IMR-90 (cell line): ENCODE measurements around the gene AXIN1. TPM values are rescaled to one million over a fixed set of nuclear protein-coding genes. Genes with fewer than 3 reads are reported as not detected.

ENCODE experiments used
- ATAC-seq: fragments of 200-7000 bp; cut with Tn5 transposase; 2 replicates; pipeline ENCODE4 v1.9.1; 2020; ENCODE audit warnings: low read depth, mild to moderate bottlenecking, moderate library complexity
- BruUV-seq: library from RNA; stranded (reverse); fragments of 400-500 nt; replicated peaks from 2 replicates; lab custom pipeline; 2021; lab: Mats Ljungman, UMichigan
- CTCF ChIA-PET: fragments of 300-600 bp; formaldehyde crosslinking; extraction: SDS; loops from one replicate; lab custom pipeline; 2021; ENCODE audit warnings: antibody characterized with exemption; lab: Yijun Ruan, JAX
- POLR2A ChIA-PET: fragments of 300-600 bp; sonication (Branson Sonifier 250); formaldehyde crosslinking; loops from one replicate; lab custom pipeline; 2022; ENCODE audit warnings: antibody characterized with exemption; ENCODE audit not compliant: unreplicated experiment; lab: Charles Lee
- DNase-seq: peaks from one replicate; pipeline ENCODE4 v3.0.0; 2013
- H2AFZ ChIP-seq: replicated peaks from 2 replicates; pipeline ENCODE3; 2013; ENCODE audit warnings: low read length, mild to moderate bottlenecking; ENCODE audit not compliant: poor library complexity
- H2AK5ac ChIP-seq: 2 replicates; pipeline ENCODE4 v1.6.1; 2013; ENCODE audit warnings: low read depth, low read length, inconsistent platforms
- H2AK9ac ChIP-seq: replicated peaks from 2 replicates; pipeline ENCODE3; 2013; ENCODE audit warnings: mild to moderate bottlenecking, low read depth, low read length, moderate library complexity; ENCODE audit not compliant: poor library complexity
- H2BK120ac ChIP-seq: 2 replicates; pipeline ENCODE4 v1.6.1; 2013; ENCODE audit warnings: low read depth, low read length, inconsistent platforms
- H2BK15ac ChIP-seq: 3 replicates; pipeline ENCODE4 v1.6.1; 2013; ENCODE audit warnings: low read depth, low read length, inconsistent platforms
- H2BK20ac ChIP-seq: 2 replicates; pipeline ENCODE4 v1.6.1; 2013; ENCODE audit warnings: low read depth, mild to moderate bottlenecking, inconsistent platforms, low read length, moderate library complexity
- H2BK5ac ChIP-seq: 2 replicates; pipeline ENCODE4 v1.6.1; 2013; ENCODE audit warnings: mild to moderate bottlenecking, low read depth, low read length, inconsistent platforms; ENCODE audit not compliant: poor library complexity, severe bottlenecking
- H3K14ac ChIP-seq: replicated peaks from 2 replicates; pipeline ENCODE4 v1.6.1; 2013; ENCODE audit warnings: low read depth, low read length, inconsistent platforms
- H3K18ac ChIP-seq: 2 replicates; pipeline ENCODE4 v1.6.1; 2013; ENCODE audit warnings: low read depth, low read length, control low read depth
- H3K23ac ChIP-seq: 2 replicates; pipeline ENCODE4 v1.6.1; 2013; ENCODE audit warnings: low read depth, low read length, inconsistent platforms
- H3K27ac ChIP-seq: 2 replicates; pipeline ENCODE4 v1.5.1; 2013; ENCODE audit warnings: mild to moderate bottlenecking, control low read depth, low read length; ENCODE audit not compliant: insufficient read depth
- H3K27me3 ChIP-seq: 2 replicates; pipeline ENCODE4 v1.6.1; 2013; ENCODE audit warnings: low read length; ENCODE audit not compliant: control insufficient read depth, insufficient read depth
- H3K36me3 ChIP-seq: 2 replicates; pipeline ENCODE4 v1.6.1; 2013; ENCODE audit warnings: low read length, mixed read lengths; ENCODE audit not compliant: control insufficient read depth, insufficient read depth
- H3K4ac ChIP-seq: 2 replicates; pipeline ENCODE4 v1.6.1; 2013; ENCODE audit warnings: low read depth, low read length, inconsistent platforms
- H3K4me1 ChIP-seq: 2 replicates; pipeline ENCODE4 v1.6.1; 2013; ENCODE audit warnings: low read length, mixed read lengths; ENCODE audit not compliant: control insufficient read depth, insufficient read depth
- H3K4me2 ChIP-seq: 2 replicates; pipeline ENCODE4 v1.6.1; 2013; ENCODE audit warnings: low read depth, mild to moderate bottlenecking, control low read depth, low read length, moderate library complexity
- H3K4me3 ChIP-seq: 2 replicates; pipeline ENCODE4 v1.5.1; 2013; ENCODE audit warnings: low read depth, mild to moderate bottlenecking, control low read depth, low read length, moderate library complexity; ENCODE audit not compliant: insufficient read depth
- H3K56ac ChIP-seq: 2 replicates; pipeline ENCODE4 v1.6.1; 2013; ENCODE audit warnings: low read length, inconsistent platforms; ENCODE audit not compliant: insufficient read depth; ENCODE audit errors: extremely low read depth
- H3K79me1 ChIP-seq, 2 experiments: 2 replicates each; pipeline ENCODE4 v1.6.1; 2013; ENCODE audit warnings: low read length in 2 of 2, inconsistent platforms in 1 of 2, low read depth in 1 of 2
- H3K9ac ChIP-seq: 2 replicates; pipeline ENCODE4 v1.6.1; 2013; ENCODE audit warnings: low read depth, low read length, control low read depth
- H3K9me1 ChIP-seq: 2 replicates; pipeline ENCODE4 v1.6.1; 2013; ENCODE audit warnings: low read length, inconsistent platforms; ENCODE audit not compliant: insufficient read depth
- H3K9me3 ChIP-seq: 2 replicates; pipeline ENCODE4 v1.6.1; 2013; ENCODE audit warnings: low read length; ENCODE audit not compliant: control insufficient read depth, insufficient read depth
- H4K20me1 ChIP-seq: 2 replicates; pipeline ENCODE4 v1.6.1; 2013; ENCODE audit warnings: low read length, inconsistent platforms; ENCODE audit not compliant: insufficient read depth
- H4K5ac ChIP-seq: 2 replicates; pipeline ENCODE4 v1.6.1; 2013; ENCODE audit warnings: mild to moderate bottlenecking, low read depth, low read length, control low read depth
- H4K8ac ChIP-seq, 2 experiments: 2 replicates each; pipeline ENCODE4 v1.6.1; 2013; ENCODE audit warnings: low read depth in 2 of 2, low read length in 2 of 2, control low read depth in 1 of 2, inconsistent platforms in 1 of 2
- H4K91ac ChIP-seq: 2 replicates; pipeline ENCODE4 v1.6.1; 2013; ENCODE audit warnings: low read depth, low read length, inconsistent platforms; ENCODE audit not compliant: insufficient read depth
- BHLHE40 ChIP-seq: fragments of 150-350 bp; IDR thresholded peaks from 2 replicates; pipeline ENCODE4 v1.6.1; 2016; ENCODE audit warnings: mild to moderate bottlenecking, low read depth, low read length
- CEBPB ChIP-seq: IDR thresholded peaks from 2 replicates; pipeline ENCODE4 v1.6.1; 2012; ENCODE audit warnings: low read depth, low read length, improper control_type of control experiment
- CHD1 ChIP-seq: IDR thresholded peaks from 2 replicates; pipeline ENCODE4 v1.6.1; 2012; ENCODE audit warnings: low read depth, low read length, improper control_type of control experiment
- CTCF ChIP-seq: conservative IDR thresholded peaks from 2 replicates; pipeline ENCODE4 v1.5.1; 2012; ENCODE audit warnings: mild to moderate bottlenecking, low read depth, low read length, improper control_type of control experiment
- ELK1 ChIP-seq: fragments of 150-350 bp; IDR thresholded peaks from 2 replicates; pipeline ENCODE4 v1.6.1; 2016; ENCODE audit warnings: low read depth, mild to moderate bottlenecking, low read length, moderate library complexity, borderline replicate concordance
- FOS ChIP-seq: fragments of 150-350 bp; IDR thresholded peaks from 2 replicates; pipeline ENCODE4 v1.6.1; 2016; ENCODE audit warnings: low read depth, low read length
- MAFK ChIP-seq: IDR thresholded peaks from 2 replicates; pipeline ENCODE4 v1.6.1; 2012; ENCODE audit warnings: low read depth, low read length, improper control_type of control experiment
- MAZ ChIP-seq: IDR thresholded peaks from 2 replicates; pipeline ENCODE4 v1.6.1; 2012; ENCODE audit warnings: low read depth, mild to moderate bottlenecking, low read length, improper control_type of control experiment, moderate library complexity, borderline replicate concordance
- MXI1 ChIP-seq: IDR thresholded peaks from 2 replicates; pipeline ENCODE4 v1.6.1; 2012; ENCODE audit warnings: low read depth, mild to moderate bottlenecking, low read length, moderate library complexity, borderline replicate concordance
- NFE2L2 ChIP-seq: fragments of 150-350 bp; IDR thresholded peaks from 2 replicates; pipeline ENCODE4 v1.6.1; 2016; ENCODE audit warnings: low read depth, mild to moderate bottlenecking, low read length
- POLR2A ChIP-seq: IDR thresholded peaks from 2 replicates; pipeline ENCODE4 v1.6.1; 2012; ENCODE audit warnings: mild to moderate bottlenecking, low read depth, low read length
- RAD21 ChIP-seq: IDR thresholded peaks from 2 replicates; pipeline ENCODE4 v1.6.1; 2012; ENCODE audit warnings: low read length, improper control_type of control experiment
- RCOR1 ChIP-seq: IDR thresholded peaks from 2 replicates; pipeline ENCODE4 v1.6.1; 2012; ENCODE audit warnings: mild to moderate bottlenecking, low read length, improper control_type of control experiment; ENCODE audit not compliant: insufficient replicate concordance
- RFX5 ChIP-seq: IDR thresholded peaks from 2 replicates; pipeline ENCODE4 v1.8.0; 2012; ENCODE audit warnings: low read depth, mild to moderate bottlenecking, low read length, moderate library complexity
- SMC3 ChIP-seq: fragments of 150-350 bp; IDR thresholded peaks from 2 replicates; pipeline ENCODE4 v1.6.1; 2016; ENCODE audit warnings: low read depth, mild to moderate bottlenecking, antibody characterized with exemption, low read length, moderate library complexity
- USF2 ChIP-seq: fragments of 150-350 bp; IDR thresholded peaks from 2 replicates; pipeline ENCODE4 v1.6.1; 2017; ENCODE audit warnings: mild to moderate bottlenecking, antibody characterized with exemption, low read length, low read depth
- WGBS, 2 experiments: methylation state at CpG; one replicate each; pipeline versions ENCODE4 v1.1.5 to v1.1.7; 2013; ENCODE audit warnings: missing lambda C conversion rate in 2 of 2; ENCODE audit not compliant: insufficient read length in 1 of 2; ENCODE audit errors: extremely low coverage in 2 of 2; 5-methylcytosine and 5-hydroxymethylcytosine counted together
- dilution Hi-C: fragments of 300-500 bp; cut with HindIII; formaldehyde crosslinking; loops from one replicate; pipeline ENCODE4 v1.14.3; 2018; ENCODE audit warnings: low sequenced_read_pairs; ENCODE audit not compliant: unreplicated experiment
- in situ Hi-C: fragments of 300-500 bp; cut with MboI; formaldehyde crosslinking; loops from 3 replicates; pipeline ENCODE4 v1.14.3; 2019; ENCODE audit warnings: low sequenced_read_pairs, inconsistent platforms, mixed read lengths
- intact Hi-C: fragments of 100-400 bp; cut with micrococcal nuclease; formaldehyde crosslinking; loops from 2 replicates; pipeline ENCODE4 v1.10.0; 2022
- polyA plus RNA-seq, 3 experiments: library from polyadenylated mRNA; depleted of rRNA; stranded (reverse); fragments of >200 nt; gene quantifications; 2 replicates each; pipeline ENCODE4 v1.2.3, GENCODE V29; 2012; ENCODE audit warnings: low replicate concordance in 1 of 3
- total RNA-seq: library from RNA; depleted of rRNA; stranded (reverse); fragments of >200 nt; gene quantifications from 2 replicates; pipeline ENCODE4 v1.2.3, GENCODE V29; 2012

AXIN1 gene
- total and polyA plus RNA-seq, 2 of the 4 experiments (the other 2 are of a cell fraction): 10.9 to 14.2 TPM

GRCh38 chr16:339680-340079 is 12.8 kb downstream of the AXIN1 start:
- CTCF ChIA-PET: interaction anchor here (0.6 to 0.7 kb wide), 2 partner anchors 9 to 119 kb away, joined by 3 to 7 read pairs; no protein-coding TSS in a partner anchor
- intact Hi-C loops: no loop called here
- H2BK120ac ChIP-seq: no peak overlapping the region

More at GRCh38 chr16:339680-340079, 12.8 kb downstream of the AXIN1 start:
- Histone ChIP-seq H3K18ac (no peak overlapping the region), H3K27ac (no peak overlapping the region), H2BK15ac (no peak overlapping the region), H3K4ac (no peak overlapping the region), H3K56ac (no peak overlapping the region), H4K20me1 (peaks cover 74% of the 10 kb centered on the region), H3K4me3 (no peak overlapping the region), H2AFZ (no peak overlapping the region), H4K8ac (no peak overlapping the region), H2BK20ac (no peak overlapping the region), H3K4me1 (peaks cover 2% of the 10 kb centered on the region; the same call in 1 of the 2 replicates), H3K14ac (no peak overlapping the region), H2AK9ac (no peak overlapping the region), H4K5ac (no peak overlapping the region), H2BK5ac (no peak overlapping the region), H3K79me1 (peaks cover 20 to 71% of the 10 kb centered on the region in 2 experiments), H3K36me3 (peaks cover 1% of the 10 kb centered on the region; the same call in 1 of the 2 replicates), H3K23ac (no peak overlapping the region), H3K27me3 (no peaks in the 10 kb centered on the region), H3K9ac (no peak overlapping the region), H4K91ac (no peak overlapping the region), H3K4me2 (no peak overlapping the region), H2AK5ac (no peak overlapping the region), H3K9me3 (no peaks in the 10 kb centered on the region), H3K9me1 (peaks cover 12% of the 10 kb centered on the region)
- POLR2A ChIA-PET: no interaction called here
- WGBS, 2 experiments: 93% methylated on average over 4 of the region's 5 CpGs; no CpG with 5 or more reads in 1 of the 2 experiments
- DNase-seq: no peak
- TF ChIP-seq RAD21: no peak
- no peak for TF ChIP-seq BHLHE40
- no peak for TF ChIP-seq POLR2A
- no peak for TF ChIP-seq SMC3
- TF ChIP-seq MXI1: no peak
- no peak for TF ChIP-seq RCOR1
- no peak for TF ChIP-seq NFE2L2
- no peak for TF ChIP-seq CHD1
- no peak for TF ChIP-seq RFX5
- TF ChIP-seq ELK1: no peak
- no peak for TF ChIP-seq MAFK
- TF ChIP-seq FOS: no peak
- no peak for TF ChIP-seq MAZ
- no peak for TF ChIP-seq USF2
- TF ChIP-seq CEBPB: no peak
- TF ChIP-seq CTCF: no peak
- in situ Hi-C loops (no loop called here), dilution Hi-C loops (no loop called here)
- ATAC-seq: no peak
- no TSS peak for BruUV-seq
